GM18868 (cell line): ENCODE data around the gene CAMTA1.
"Not testable (repeated sequence)": the region's sequence is repeated elsewhere in the genome, so short reads cannot be mapped to it uniquely, and the experiment has no call there.

Source experiments
- ATAC-seq: cut with Tn5 transposase; IDR thresholded peaks from one replicate; pipeline ENCODE4 v1.9.1; 2021; ENCODE audit warnings: mild to moderate bottlenecking, moderate library complexity; ENCODE audit not compliant: unreplicated experiment

CAMTA1 gene

GRCh38 chr1:7319196-7319595 lies 533.9 kb downstream of the CAMTA1 start:
- no peak for ATAC-seq

GRCh38 chr1:7320661-7321060 lies 535.4 kb downstream of the CAMTA1 start:
- ATAC-seq: no peak

GRCh38 chr1:7322283-7322785 lies 537.1 kb downstream of the CAMTA1 start:
- no peak for ATAC-seq

GRCh38 chr1:7322912-7323311 lies 537.7 kb downstream of the CAMTA1 start:
- no peak for ATAC-seq

GRCh38 chr1:7325254-7325653 lies 540.0 kb downstream of the CAMTA1 start:
- ATAC-seq: no peak

GRCh38 chr1:7326366-7326765 lies 541.1 kb downstream of the CAMTA1 start:
- no peak for ATAC-seq

- ATAC-seq: no peak
These were observed 542.6 kb downstream of the CAMTA1 start for GRCh38 chr1:7327849-7328248.

GRCh38 chr1:7329868-7330615 lies 544.8 kb downstream of the CAMTA1 start:
- no peak for ATAC-seq

GRCh38 chr1:7330726-7331125 lies 545.5 kb downstream of the CAMTA1 start:
- not testable (repeated sequence) for ATAC-seq

GRCh38 chr1:7331926-7332535 lies 546.8 kb downstream of the CAMTA1 start:
- no peak for ATAC-seq

GRCh38 chr1:7333094-7333493 lies 547.8 kb downstream of the CAMTA1 start:
- ATAC-seq: no peak

- no peak for ATAC-seq
These were observed 548.4 kb downstream of the CAMTA1 start for GRCh38 chr1:7333620-7334019.

- no peak for ATAC-seq
These were observed 549.3 kb downstream of the CAMTA1 start for GRCh38 chr1:7334475-7335035.

- ATAC-seq: no peak
These were observed 550.1 kb downstream of the CAMTA1 start for GRCh38 chr1:7335224-7335879.

GRCh38 chr1:7338439-7338838 lies 553.2 kb downstream of the CAMTA1 start:
- ATAC-seq: no peak

- no peak for ATAC-seq
These were observed 553.8 kb downstream of the CAMTA1 start for GRCh38 chr1:7339014-7339413.

GRCh38 chr1:7339953-7340352 lies 554.7 kb downstream of the CAMTA1 start:
- ATAC-seq: no peak

GRCh38 chr1:7341145-7341905 lies 556.1 kb downstream of the CAMTA1 start:
- no peak for ATAC-seq

GRCh38 chr1:7343882-7344281 lies 558.6 kb downstream of the CAMTA1 start:
- ATAC-seq: no peak

- ATAC-seq: no peak
These were observed 559.0 kb downstream of the CAMTA1 start for GRCh38 chr1:7344299-7344698.

GRCh38 chr1:7345516-7345915 lies 560.3 kb downstream of the CAMTA1 start:
- no peak for ATAC-seq
